Measurements from ENCODE around the gene ADAM12.

DNA sequence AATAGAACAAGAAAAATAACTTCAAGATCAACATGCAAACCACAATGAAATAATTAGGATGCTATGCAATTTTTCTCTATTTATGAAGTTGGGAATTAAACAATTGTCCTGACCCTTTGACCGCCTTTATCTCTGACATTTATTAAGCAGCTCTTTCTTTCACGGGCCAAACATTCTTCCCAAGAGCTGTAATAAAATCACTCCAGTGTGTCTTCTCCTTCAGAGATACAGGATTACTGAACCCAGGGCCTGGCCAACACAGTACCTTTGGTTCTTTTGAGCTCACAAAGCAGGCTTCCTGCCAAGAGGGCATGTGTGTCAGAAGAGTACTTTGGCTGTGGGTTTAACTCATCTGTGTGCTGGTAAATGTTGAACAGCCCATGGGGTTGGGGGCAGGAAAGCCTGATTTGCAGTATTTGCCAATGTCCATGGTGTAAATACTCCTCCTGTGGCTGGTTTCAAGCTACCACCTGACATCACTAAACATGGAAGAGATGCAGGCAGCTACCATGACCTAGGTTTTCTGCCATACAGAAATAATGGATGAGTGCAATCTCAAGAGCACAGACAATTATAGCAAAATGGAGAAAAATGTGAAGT is 370.2 kb downstream of the ADAM12 start:
- TF ChIP-seq, protein P1, sequence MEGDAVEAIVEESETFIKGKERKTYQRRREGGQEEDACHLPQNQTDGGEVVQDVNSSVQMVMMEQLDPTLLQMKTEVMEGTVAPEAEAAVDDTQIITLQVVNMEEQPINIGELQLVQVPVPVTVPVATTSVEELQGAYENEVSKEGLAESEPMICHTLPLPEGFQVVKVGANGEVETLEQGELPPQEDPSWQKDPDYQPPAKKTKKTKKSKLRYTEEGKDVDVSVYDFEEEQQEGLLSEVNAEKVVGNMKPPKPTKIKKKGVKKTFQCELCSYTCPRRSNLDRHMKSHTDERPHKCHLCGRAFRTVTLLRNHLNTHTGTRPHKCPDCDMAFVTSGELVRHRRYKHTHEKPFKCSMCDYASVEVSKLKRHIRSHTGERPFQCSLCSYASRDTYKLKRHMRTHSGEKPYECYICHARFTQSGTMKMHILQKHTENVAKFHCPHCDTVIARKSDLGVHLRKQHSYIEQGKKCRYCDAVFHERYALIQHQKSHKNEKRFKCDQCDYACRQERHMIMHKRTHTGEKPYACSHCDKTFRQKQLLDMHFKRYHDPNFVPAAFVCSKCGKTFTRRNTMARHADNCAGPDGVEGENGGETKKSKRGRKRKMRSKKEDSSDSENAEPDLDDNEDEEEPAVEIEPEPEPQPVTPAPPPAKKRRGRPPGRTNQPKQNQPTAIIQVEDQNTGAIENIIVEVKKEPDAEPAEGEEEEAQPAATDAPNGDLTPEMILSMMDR (IDR thresholded peaks at IDR 0.05): no peak
- no peak for TF ChIP-seq POLR2AphosphoS5 (IDR thresholded peaks at IDR 0.05)

All from suprapubic skin (tissue), 3 donors.